Mammary epithelial cell (primary cell): ENCODE data around the gene LNX1.

Experiments
- EZH2 ChIP-seq: IDR thresholded peaks from 2 replicates; pipeline ENCODE4 v1.6.1; 2012; ENCODE audit warnings: low read length, inconsistent platforms, borderline replicate concordance
- TF ChIP-seq, protein P1 (sequence below), 2 donors: IDR thresholded peaks in 1 of 2; conservative IDR thresholded peaks in 1 of 2; 2 replicates each; pipeline ENCODE4 v1.5.1; 2011 to 2012; ENCODE audit warnings: inconsistent platforms in 2 of 2, low read length in 2 of 2, mild to moderate bottlenecking in 2 of 2, control low read depth in 1 of 2, low read depth in 1 of 2; ENCODE audit not compliant: insufficient read depth in 1 of 2; ENCODE audit errors: extremely low read depth in 1 of 2

DNA sequence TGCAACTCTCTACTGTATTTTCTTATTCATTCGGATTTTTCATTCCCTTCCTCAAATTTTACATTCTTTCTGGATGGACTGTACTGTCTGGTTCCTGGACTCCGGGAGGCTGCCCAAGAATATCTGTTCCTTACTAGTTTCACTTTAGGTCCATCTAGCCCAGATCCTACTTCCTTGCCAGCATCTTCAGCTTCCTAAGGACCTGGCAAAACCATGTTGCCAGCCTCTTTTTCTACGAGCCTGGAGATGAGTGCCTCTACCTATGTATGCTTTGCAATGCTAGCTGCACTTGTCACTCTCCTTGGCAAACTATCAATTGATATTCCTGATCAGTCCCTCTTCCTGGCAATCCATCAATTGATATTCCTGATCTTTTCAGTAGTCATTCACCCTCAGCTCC is 5.6 kb upstream of the LNX1 start:
- TF ChIP-seq, protein P1, sequence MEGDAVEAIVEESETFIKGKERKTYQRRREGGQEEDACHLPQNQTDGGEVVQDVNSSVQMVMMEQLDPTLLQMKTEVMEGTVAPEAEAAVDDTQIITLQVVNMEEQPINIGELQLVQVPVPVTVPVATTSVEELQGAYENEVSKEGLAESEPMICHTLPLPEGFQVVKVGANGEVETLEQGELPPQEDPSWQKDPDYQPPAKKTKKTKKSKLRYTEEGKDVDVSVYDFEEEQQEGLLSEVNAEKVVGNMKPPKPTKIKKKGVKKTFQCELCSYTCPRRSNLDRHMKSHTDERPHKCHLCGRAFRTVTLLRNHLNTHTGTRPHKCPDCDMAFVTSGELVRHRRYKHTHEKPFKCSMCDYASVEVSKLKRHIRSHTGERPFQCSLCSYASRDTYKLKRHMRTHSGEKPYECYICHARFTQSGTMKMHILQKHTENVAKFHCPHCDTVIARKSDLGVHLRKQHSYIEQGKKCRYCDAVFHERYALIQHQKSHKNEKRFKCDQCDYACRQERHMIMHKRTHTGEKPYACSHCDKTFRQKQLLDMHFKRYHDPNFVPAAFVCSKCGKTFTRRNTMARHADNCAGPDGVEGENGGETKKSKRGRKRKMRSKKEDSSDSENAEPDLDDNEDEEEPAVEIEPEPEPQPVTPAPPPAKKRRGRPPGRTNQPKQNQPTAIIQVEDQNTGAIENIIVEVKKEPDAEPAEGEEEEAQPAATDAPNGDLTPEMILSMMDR (conservative IDR thresholded peaks at IDR 0.05 in 1 of 2, IDR thresholded peaks at IDR 0.05 in 1 of 2; ENCODE audit: extremely low read depth in 1 of 2, insufficient read depth in 1 of 2, low read depth in 1 of 2, low read length in 2 of 2) = no peak
- no peak for TF ChIP-seq EZH2
